GM12878 (cell line): ENCODE data around the gene PCED1A.

ENCODE experiments used
- CHD1 ChIP-seq: IDR thresholded peaks from 2 replicates; pipeline ENCODE4 v1.6.1; 2012; ENCODE audit warnings: low read depth, low read length, improper control_type of control experiment
- EZH2 ChIP-seq: IDR thresholded peaks from 2 replicates; pipeline ENCODE4 v1.6.1; 2012; ENCODE audit warnings: low read depth, mild to moderate bottlenecking, control low read depth, inconsistent platforms, low read length, borderline replicate concordance; ENCODE audit not compliant: control insufficient read depth
- POLR2AphosphoS5 ChIP-seq: IDR thresholded peaks from 2 replicates; pipeline ENCODE4 v1.6.1; 2011; ENCODE audit warnings: mild to moderate bottlenecking, low read length, inconsistent platforms
- SMC3 ChIP-seq: IDR thresholded peaks from 2 replicates; pipeline ENCODE4 v1.6.1; 2011; ENCODE audit warnings: low read length, improper control_type of control experiment, borderline replicate concordance
- TAF1 ChIP-seq: IDR thresholded peaks from 2 replicates; pipeline ENCODE4 v1.6.1; 2011; ENCODE audit warnings: mild to moderate bottlenecking, low read depth, low read length, borderline replicate concordance
- YBX1 ChIP-seq: fragments of 450-650 bp; IDR thresholded peaks from 2 replicates; pipeline ENCODE4 v1.6.1; 2016; ENCODE audit warnings: antibody characterized with exemption
- ZBED1 ChIP-seq: IDR thresholded peaks from 2 replicates; pipeline ENCODE4 v1.6.1; 2016; ENCODE audit warnings: borderline replicate concordance
- TF ChIP-seq, protein P1 (sequence below), 3 experiments: IDR thresholded peaks in 2 of 3; conservative IDR thresholded peaks in 1 of 3; 2 replicates each; pipeline ENCODE4 v1.5.1; 2011; ENCODE audit warnings: low read depth in 3 of 3, low read length in 3 of 3, mild to moderate bottlenecking in 3 of 3, control low read depth in 2 of 3, moderate library complexity in 2 of 3, inconsistent platforms in 1 of 3, mixed read lengths in 1 of 3; ENCODE audit not compliant: control insufficient read depth in 2 of 3, insufficient read depth in 1 of 3; ENCODE audit errors: extremely low read depth in 1 of 3
- TF ChIP-seq, protein P2 (sequence below): IDR thresholded peaks from 2 replicates; pipeline ENCODE4 v1.6.1; 2011; ENCODE audit warnings: mild to moderate bottlenecking, low read depth, low read length, moderate library complexity; ENCODE audit not compliant: insufficient replicate concordance
- TF ChIP-seq, protein P3 (sequence below): IDR thresholded peaks from 2 replicates; pipeline ENCODE4 v1.6.1; 2012; ENCODE audit warnings: mild to moderate bottlenecking, low read depth, low read length

DNA sequence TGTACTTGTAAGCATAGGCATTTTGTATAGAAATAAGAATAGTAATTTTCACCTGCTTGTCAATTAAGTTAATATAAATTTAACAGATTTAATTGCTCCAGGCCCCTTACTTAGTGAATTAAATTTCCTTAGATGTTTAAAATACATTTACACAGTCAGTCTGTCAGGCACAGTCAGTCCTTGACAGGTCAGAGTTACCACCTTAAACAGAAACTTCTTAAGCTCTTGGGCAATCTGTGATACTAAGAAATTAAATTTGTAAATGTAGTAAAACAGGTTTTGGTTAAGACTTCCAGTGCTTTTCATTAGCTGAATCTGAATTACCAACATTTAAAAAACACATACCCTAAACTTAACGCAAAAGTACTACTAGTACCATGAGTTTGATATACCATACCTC is 48.8 kb upstream of the PCED1A start:
- no peak for TF ChIP-seq ZBED1
- TF ChIP-seq, protein P1, sequence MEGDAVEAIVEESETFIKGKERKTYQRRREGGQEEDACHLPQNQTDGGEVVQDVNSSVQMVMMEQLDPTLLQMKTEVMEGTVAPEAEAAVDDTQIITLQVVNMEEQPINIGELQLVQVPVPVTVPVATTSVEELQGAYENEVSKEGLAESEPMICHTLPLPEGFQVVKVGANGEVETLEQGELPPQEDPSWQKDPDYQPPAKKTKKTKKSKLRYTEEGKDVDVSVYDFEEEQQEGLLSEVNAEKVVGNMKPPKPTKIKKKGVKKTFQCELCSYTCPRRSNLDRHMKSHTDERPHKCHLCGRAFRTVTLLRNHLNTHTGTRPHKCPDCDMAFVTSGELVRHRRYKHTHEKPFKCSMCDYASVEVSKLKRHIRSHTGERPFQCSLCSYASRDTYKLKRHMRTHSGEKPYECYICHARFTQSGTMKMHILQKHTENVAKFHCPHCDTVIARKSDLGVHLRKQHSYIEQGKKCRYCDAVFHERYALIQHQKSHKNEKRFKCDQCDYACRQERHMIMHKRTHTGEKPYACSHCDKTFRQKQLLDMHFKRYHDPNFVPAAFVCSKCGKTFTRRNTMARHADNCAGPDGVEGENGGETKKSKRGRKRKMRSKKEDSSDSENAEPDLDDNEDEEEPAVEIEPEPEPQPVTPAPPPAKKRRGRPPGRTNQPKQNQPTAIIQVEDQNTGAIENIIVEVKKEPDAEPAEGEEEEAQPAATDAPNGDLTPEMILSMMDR (IDR thresholded peaks at IDR 0.05 in 2 of 3, conservative IDR thresholded peaks at IDR 0.05 in 1 of 3; ENCODE audit: control insufficient read depth in 2 of 3, extremely low read depth in 1 of 3, insufficient read depth in 1 of 3, low read depth in 3 of 3, low read length in 3 of 3): no peak
- TF ChIP-seq EZH2: no peak
- TF ChIP-seq YBX1: no peak
- TF ChIP-seq CHD1: no peak
- TF ChIP-seq TAF1: no peak
- no peak for TF ChIP-seq POLR2AphosphoS5
- TF ChIP-seq, protein P2, sequence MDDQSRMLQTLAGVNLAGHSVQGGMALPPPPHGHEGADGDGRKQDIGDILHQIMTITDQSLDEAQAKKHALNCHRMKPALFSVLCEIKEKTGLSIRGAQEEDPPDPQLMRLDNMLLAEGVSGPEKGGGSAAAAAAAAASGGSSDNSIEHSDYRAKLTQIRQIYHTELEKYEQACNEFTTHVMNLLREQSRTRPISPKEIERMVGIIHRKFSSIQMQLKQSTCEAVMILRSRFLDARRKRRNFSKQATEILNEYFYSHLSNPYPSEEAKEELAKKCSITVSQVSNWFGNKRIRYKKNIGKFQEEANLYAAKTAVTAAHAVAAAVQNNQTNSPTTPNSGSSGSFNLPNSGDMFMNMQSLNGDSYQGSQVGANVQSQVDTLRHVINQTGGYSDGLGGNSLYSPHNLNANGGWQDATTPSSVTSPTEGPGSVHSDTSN: no peak
- TF ChIP-seq, protein P3, sequence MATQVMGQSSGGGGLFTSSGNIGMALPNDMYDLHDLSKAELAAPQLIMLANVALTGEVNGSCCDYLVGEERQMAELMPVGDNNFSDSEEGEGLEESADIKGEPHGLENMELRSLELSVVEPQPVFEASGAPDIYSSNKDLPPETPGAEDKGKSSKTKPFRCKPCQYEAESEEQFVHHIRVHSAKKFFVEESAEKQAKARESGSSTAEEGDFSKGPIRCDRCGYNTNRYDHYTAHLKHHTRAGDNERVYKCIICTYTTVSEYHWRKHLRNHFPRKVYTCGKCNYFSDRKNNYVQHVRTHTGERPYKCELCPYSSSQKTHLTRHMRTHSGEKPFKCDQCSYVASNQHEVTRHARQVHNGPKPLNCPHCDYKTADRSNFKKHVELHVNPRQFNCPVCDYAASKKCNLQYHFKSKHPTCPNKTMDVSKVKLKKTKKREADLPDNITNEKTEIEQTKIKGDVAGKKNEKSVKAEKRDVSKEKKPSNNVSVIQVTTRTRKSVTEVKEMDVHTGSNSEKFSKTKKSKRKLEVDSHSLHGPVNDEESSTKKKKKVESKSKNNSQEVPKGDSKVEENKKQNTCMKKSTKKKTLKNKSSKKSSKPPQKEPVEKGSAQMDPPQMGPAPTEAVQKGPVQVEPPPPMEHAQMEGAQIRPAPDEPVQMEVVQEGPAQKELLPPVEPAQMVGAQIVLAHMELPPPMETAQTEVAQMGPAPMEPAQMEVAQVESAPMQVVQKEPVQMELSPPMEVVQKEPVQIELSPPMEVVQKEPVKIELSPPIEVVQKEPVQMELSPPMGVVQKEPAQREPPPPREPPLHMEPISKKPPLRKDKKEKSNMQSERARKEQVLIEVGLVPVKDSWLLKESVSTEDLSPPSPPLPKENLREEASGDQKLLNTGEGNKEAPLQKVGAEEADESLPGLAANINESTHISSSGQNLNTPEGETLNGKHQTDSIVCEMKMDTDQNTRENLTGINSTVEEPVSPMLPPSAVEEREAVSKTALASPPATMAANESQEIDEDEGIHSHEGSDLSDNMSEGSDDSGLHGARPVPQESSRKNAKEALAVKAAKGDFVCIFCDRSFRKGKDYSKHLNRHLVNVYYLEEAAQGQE: no peak
- no peak for TF ChIP-seq SMC3
